ENCODE results near the gene CTAGE15.
"Not testable (repeated sequence)": the region's sequence is repeated elsewhere in the genome, so short reads cannot be mapped to it uniquely, and the experiment has no call there.

DNA sequence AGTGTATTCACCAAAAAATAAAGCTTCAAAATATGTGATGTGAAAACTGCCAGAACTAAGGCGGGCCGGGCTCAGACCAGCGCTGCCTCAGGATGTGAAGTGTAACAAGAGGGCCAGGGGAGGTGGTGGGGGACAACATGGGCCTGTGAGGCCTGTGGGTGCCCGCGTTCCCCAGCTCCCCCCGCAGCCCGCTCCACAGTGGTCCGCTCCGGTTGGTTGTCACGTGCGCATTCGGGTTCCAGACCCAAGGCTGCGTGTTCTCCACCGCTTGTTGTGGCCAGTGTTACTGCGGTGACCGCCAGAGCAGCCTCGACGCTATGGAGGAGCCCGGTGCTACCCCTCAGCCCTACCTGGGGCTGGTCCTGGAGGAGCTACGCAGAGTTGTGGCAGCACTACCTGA, at the start of gene CTAGE15:
- TF ChIP-seq MAX (IDR thresholded peaks at IDR 0.05); CTCF (IDR thresholded peaks at IDR 0.05 in 2 of 3, conservative IDR thresholded peaks at IDR 0.05 in 1 of 3; ENCODE audit: borderline replicate concordance in 1 of 3, insufficient read depth in 1 of 3, low read depth in 2 of 3, low read length in 2 of 3); SP1 (IDR thresholded peaks at IDR 0.05; ENCODE audit: low read depth); POLR2A (IDR thresholded peaks at IDR 0.05; ENCODE audit: borderline replicate concordance, extremely low read depth, insufficient read depth, insufficient read length); CEBPB (IDR thresholded peaks at IDR 0.05; ENCODE audit: low read depth); POLR2AphosphoS5 (IDR thresholded peaks at IDR 0.05; ENCODE audit: low read depth, low read length); ZNF274 (IDR thresholded peaks at IDR 0.05; ENCODE audit: low read depth, low read length); EGR1 (IDR thresholded peaks at IDR 0.05; ENCODE audit: low read depth); REST (IDR thresholded peaks at IDR 0.05; ENCODE audit: low read depth); EZH2phosphoT487 (IDR thresholded peaks at IDR 0.05; ENCODE audit: borderline replicate concordance); EZH2 (IDR thresholded peaks at IDR 0.05): not testable (repeated sequence)
- TF ChIP-seq, protein P1, sequence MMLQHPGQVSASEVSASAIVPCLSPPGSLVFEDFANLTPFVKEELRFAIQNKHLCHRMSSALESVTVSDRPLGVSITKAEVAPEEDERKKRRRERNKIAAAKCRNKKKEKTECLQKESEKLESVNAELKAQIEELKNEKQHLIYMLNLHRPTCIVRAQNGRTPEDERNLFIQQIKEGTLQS (IDR thresholded peaks at IDR 0.05), result not testable (repeated sequence)

All from HCT116 (cell line).